Stimulated activated CD4-positive, alpha-beta T cell treated with anti-CD3 and anti-CD28 coated beads, Interleukin-1b, Interleukin-23, amount 100 ng/mL, for 1 hour (primary cell): Measurements from ENCODE around the gene ELANE.
"Not testable (repeated sequence)": the region's sequence is repeated elsewhere in the genome, so short reads cannot be mapped to it uniquely, and the experiment has no call there.

Experiments
- DNase-seq, 2 donors: peaks; one replicate each; pipeline ENCODE4 v3.0.0-alpha.2; 2020; ENCODE audit warnings: low read depth in 2 of 2

Gene ELANE

DNA sequence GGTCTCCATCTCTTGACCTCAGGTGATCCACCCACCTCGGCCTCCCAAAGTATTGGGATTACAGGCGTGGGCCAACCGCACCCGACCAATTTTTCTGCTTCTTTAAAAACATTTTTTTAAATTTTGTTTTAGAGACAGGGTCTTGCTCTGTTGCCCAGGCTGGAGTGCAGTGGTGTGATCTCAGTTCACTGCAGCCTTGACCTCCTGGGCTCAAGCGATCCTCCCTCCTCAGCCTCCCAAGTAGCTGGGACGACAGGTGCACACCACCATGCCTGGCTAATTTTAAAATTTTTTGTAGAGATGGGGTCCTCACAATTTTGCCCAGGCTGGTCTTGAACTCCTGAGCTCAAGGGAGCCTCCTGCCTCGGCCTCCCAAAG lies 9.3 kb upstream of the ELANE start:
- DNase-seq: not testable (repeated sequence)

DNA sequence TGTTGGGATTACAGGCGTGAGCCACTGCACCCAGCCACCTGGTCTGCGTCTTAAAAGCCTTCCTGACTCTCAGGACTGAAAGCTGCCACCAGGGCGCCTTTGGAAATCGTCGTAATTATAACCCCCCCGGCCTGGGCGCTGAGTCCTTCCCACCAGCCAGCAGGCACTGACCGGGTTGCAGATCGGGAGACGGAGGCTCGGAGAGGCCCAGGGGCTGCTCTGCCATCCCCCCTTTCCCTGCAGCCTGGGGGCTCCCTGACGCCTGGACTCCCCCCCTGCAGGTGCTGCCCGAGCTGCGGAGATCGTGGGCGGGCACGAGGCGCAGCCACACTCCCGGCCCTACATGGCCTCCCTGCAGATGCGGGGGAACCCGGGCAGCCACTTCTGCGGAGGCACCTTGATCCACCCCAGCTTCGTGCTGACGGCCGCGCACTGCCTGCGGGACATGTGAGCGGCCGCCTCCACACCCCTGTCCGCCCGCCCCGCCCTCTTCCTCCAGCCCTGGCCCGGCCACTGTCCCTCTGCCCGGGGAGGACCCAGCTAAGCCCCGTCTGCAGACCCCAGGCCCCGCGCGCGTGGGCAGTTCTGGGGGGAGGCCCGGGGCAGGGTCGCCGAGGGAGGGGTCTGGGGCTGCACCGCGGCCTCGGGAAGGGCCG lies 8.8 kb upstream of the ELANE start:
- DNase-seq: no peak

DNA sequence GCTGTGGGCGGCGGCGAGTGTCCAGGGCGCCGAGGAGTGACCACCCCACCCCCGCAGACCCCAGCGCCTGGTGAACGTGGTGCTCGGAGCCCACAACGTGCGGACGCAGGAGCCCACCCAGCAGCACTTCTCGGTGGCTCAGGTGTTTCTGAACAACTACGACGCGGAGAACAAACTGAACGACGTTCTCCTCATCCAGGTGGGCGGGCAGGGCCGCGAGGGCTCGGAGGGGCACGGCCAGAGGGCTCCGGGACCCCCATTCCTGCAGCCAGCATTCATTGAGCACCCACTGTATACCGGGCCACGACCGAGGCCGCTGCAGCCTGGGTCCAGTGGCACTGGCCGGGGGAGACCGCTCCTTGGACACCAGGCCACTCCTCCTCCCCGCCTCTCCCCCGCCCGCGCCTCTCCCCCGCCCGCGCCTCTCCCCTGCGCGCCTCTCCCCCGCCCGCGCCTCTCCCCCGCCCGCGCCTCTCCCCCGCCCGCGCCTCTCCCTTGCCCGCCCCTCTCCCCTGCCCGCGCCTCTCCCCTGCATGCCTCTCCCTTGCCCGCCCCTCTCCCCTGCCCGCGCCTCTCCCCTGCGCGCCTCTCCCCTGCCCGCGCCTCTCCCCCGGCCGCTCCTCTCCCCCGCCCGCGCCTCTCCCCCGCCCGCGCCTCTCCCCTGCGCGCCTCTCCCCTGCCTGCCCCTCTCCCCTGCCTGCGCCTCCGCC lies 8.1 kb upstream of the ELANE start:
- no peak for DNase-seq

DNA sequence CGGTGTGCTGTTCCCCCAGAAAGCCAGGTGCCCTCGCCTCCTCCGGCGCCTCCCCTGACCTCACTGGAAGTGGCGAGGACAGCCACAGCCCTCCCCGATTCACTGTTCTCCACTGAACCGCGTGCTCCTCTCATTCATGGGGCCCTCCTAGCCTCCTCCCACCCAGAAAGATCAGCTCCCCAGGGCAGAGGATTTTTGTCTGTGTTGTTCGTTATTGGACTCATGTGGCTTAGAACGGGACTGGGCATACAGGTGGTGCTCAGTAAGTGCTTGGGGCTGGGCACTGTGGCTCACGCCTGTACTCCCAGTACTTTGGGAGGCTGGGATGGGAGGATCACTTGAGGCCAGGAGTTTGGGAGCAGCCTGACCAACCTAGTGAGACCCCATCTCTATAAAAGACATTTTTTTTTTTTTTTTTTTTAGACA lies 7.5 kb upstream of the ELANE start:
- no peak for DNase-seq

DNA sequence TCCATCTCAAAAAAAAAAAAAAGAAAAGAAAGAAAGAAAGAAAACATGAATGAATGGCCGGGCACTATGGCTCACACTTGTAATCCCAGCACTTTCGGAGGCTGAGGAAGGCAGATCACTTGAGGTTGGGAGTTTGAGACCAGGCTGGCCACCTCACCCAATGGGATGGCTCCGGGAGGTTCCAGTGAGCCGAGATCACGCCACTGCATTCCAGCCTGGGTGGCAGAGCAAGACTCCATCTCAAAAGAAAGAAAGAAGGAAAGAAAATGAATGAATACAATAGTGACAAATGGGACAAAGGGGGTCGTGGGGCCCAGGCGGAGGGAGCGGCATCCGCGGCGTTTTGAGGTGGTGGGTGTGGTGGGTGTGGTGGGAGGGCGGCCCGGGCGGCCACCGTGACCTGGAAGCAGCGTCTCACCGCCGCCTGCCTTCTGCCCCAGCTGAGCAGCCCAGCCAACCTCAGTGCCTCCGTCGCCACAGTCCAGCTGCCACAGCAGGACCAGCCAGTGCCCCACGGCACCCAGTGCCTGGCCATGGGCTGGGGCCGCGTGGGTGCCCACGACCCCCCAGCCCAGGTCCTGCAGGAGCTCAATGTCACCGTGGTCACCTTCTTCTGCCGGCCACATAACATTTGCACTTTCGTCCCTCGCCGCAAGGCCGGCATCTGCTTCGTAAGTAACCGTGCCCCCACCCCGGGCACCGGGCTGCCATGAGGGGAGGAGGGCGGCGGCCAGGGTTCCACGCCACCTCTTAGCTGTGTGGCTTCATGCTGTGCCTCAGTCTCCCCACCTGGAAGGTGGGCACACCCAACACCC lies 6.2 kb upstream of the ELANE start:
- DNase-seq: no peak

GRCh38 chr19:848386-848921 lies 3.6 kb upstream of the ELANE start:
- DNase-seq: no peak

GRCh38 chr19:849195-849594 lies 2.9 kb upstream of the ELANE start:
- not testable (repeated sequence) for DNase-seq

DNA sequence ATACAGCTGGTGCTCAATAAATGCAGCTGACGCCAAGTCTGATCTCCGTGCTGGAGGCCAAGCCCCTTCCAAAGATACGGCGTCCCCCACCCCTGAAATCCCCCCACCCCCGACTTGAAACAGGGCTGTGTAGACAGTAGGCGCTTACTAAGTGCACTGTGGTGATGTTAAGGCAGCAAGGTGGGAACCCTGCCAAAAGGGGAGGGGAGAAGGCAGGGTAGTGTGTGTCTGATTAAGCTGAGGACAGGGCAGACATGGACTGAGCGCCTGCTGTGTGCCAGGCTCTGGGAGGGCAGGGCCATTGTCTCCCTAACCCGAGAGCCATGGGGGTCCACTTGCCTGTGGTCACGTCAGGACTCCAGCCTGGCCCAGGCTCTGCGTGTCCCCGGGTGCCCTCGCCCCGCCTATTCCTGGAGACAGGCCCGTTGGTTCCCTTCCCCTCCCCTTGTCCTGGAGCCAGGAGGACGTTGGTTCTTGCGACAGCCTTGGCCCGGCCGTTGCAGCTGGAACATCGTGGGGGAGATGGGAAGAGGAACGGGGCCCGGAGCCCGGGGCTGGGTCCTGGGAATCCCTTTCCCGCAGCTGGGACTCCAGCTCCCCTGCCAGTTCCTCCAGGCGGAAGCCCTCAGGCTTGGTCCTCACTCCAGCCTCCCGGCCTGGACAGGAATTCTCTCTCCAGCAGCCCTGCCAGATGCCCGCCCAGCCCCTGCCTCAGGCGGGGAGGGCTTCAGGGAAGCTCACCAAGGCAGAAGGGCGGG lies 1.7 kb upstream of the ELANE start:
- no peak for DNase-seq

GRCh38 chr19:850979-851335 lies 1.1 kb upstream of the ELANE start:
- DNase-seq: no peak

- no peak for DNase-seq
These were observed 997 bp downstream of the ELANE start for GRCh38 chr19:853014-853585.

DNA sequence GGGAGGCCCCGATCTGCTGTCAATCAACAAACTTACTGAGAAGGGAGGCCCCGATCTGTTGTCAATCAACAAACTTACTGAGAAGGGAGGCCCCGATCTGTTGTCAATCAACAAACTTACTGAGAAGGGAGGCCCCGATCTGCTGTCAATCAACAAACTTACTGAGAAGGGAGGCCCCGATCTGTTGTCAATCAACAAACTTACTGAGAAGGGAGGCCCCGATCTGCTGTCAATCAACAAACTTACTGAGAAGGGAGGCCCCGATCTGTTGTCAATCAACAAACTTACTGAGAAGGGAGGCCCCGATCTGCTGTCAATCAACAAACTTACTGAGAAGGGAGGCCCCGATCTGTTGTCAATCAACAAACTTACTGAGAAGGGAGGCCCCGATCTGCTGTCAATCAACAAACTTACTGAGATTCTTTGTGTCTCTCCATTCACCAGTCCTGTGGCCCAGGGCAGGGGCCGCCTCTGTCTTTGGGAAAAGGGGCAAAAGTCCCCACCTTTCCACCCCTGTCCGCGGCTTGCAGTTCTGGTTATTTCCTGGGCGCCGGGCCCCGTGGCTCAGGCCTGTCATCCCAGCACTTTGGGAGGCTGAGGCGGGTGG lies 1.6 kb downstream of the ELANE start:
- not testable (repeated sequence) for DNase-seq

GRCh38 chr19:854549-854948 lies 2.4 kb downstream of the ELANE start:
- no peak for DNase-seq

DNA sequence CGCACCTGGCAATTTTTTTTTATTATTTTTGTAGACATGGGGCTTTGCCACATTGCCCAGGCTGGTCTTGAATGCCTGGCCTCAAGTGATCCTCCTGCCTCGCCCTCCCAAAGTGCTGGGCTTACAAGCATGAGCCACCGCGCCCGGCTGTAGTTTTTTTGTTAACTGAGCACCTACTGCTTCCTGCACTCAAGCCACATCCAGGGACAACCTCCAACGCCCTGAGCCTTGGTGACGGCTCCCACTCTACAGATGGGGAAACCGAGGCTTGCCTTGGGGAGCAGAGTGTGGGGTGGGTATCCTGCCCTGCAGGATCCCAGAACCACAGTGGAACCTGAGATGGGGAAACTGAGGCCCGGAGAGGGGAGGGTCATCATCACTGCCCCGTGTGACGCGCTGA lies 3.0 kb downstream of the ELANE start:
- no peak for DNase-seq

DNA sequence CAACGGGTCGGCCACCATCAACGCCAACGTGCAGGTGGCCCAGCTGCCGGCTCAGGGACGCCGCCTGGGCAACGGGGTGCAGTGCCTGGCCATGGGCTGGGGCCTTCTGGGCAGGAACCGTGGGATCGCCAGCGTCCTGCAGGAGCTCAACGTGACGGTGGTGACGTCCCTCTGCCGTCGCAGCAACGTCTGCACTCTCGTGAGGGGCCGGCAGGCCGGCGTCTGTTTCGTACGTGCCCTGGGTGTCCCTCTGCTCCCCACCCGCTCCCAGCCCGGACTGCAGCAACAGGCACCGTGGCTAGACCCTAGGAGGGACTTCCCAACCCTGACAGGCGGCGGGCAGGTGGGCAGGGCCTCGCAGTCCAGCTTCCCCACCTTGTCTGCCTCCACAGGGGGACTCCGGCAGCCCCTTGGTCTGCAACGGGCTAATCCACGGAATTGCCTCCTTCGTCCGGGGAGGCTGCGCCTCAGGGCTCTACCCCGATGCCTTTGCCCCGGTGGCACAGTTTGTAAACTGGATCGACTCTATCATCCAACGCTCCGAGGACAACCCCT lies 3.5 kb downstream of the ELANE start:
- no peak for DNase-seq

DNA sequence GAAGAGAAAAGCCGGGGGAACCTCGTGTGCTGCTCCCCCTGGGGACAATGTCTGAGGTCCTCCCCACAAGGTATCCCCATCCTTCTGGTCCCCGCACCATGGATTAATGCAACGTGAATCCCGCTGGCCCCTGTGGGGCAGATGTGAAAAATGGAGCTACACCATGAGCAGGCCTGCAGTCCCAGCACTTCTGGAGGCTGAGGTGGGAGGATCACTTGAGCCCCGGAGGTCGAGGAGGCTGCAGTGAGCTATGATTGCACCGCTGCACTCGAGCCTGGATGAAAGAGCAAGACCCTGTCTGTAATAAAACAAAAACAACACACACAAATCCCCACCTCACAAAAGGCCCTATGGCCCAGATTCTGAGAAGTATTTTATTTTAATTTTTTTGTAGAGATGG lies 6.2 kb downstream of the ELANE start:
- no peak for DNase-seq

DNA sequence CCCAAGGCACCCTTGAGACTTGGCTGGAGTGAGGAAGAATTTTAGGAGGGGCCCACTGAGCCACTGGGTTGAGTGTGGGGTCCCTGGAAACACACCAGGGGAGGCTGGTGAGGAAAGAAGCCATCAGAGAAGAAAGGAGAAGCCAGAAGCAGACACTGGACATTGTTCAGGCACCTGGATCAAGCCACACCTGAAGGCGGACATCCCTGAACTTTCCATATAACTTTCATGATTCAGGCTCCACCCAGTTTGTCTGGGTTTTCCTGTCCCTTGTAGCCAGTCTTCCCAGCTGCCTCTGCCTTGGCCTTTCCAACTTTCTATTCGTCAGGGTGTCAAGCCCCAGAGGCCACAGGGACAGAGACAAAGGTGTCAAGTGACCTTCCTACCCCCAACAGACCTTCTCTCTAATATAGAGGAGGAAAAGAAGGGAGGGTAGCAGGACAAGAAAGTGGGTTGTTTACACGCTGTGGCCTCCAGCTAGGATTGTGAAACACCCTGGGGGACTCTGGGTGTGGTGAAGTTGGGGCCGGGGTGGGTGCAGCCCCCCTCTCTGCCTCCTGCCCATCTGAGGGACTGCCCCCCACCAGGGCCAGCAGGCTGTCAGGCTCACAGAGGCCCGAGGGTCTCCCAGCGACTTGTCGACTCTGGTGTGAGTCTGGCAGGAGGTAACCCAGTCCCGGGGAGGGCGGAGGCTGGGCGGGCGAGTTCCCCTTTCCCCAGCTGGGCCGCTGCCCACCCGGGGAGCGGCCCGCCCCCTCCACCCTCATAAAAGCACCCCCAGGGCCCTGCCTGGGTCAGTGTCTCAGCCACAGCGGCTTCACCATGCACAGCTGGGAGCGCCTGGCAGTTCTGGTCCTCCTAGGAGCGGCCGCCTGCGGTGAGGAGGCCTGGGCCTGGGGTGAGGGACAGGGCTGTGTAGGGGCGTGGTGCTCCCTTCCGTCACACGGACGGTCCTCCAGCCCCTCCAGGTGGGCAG lies 7.1 kb downstream of the ELANE start, which contains the start of gene CFD:
Gene CFD, plus strand, starts transcription at position 797 of the 976 bp plus-strand sequence. Its CDS starts 26 bp downstream, at position 823.
- no peak for DNase-seq

DNA sequence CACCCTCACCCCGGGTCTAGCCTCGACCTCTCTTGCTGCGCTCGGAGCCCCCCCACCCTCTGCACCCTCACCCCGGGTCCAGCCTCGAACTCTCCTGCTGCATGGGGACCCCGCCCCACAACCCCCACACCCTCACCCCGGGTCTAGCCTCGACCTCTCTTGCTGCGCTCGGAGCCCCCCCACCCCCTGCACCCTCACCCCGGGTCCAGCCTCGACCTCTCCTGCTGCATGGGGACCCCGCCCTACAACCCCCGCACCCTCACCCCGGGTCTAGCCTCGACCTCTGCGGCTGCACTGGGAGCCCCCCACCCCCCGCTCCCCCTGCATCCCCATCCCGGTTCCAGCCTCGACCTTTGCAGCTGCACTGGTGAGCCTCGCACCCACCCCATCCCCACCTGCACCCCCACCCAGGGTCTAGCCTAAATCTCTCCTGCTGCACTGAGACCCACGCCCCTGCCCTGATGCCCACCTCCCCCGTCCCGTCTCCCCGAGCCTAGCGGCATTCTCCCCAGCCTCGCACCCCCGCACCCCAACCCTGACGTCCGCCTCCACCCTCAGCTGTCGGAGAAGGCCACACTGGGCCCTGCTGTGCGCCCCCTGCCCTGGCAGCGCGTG lies 9.1 kb downstream of the ELANE start:
- no peak for DNase-seq

DNA sequence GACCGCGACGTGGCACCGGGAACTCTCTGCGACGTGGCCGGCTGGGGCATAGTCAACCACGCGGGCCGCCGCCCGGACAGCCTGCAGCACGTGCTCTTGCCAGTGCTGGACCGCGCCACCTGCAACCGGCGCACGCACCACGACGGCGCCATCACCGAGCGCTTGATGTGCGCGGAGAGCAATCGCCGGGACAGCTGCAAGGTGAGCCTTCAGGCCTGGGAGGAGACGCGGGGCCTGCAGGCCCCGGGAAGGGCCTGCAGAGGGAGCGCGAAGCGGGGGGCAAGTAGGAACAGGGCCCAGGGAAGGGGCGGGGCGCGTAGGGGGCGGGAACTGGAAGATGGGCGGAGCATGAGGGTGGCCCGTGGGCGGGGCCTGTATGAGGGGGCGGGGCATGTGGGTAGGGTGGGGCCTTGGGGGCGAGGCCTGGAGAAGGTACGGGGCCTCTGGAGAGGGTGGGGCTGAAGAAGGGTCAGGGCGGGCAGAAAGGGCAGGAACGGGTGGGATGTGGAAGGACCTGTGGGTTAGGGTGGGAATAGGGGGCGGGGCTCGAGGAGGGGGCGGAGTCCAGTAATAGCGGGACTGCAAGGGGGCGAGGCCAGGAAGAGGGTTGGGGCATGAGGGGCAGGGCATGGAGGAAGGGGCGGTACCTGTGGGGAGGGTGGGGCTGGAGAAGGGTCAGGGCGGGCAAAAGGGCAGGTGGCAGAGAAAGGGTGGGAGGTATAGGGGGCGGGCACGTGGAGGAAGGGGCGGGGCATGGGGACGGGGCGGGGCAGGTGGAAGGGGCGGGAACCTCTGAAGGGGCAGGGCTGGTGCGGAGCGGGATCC lies 9.9 kb downstream of the ELANE start:
- DNase-seq: peak; percentile 32 to 53
